HUES64 (cell line): ENCODE data around the gene ATN1.

Experiments
- H3K27ac ChIP-seq: 2 replicates; pipeline ENCODE4 v1.7.0; 2013; ENCODE audit warnings: low read depth, low read length, inconsistent platforms
- H3K27me3 ChIP-seq: 2 replicates; pipeline ENCODE4 v1.6.1; 2013; ENCODE audit warnings: mild to moderate bottlenecking, low read length; ENCODE audit not compliant: insufficient read depth
- H3K36me3 ChIP-seq: 2 replicates; pipeline ENCODE4 v1.6.1; 2013; ENCODE audit warnings: mild to moderate bottlenecking, low read length; ENCODE audit not compliant: insufficient read depth
- H3K4me1 ChIP-seq: 2 replicates; pipeline ENCODE4 v1.6.1; 2013; ENCODE audit warnings: mild to moderate bottlenecking, low read length, moderate library complexity; ENCODE audit not compliant: insufficient read depth
- H3K4me3 ChIP-seq: 2 replicates; pipeline ENCODE4 v1.5.1; 2013; ENCODE audit warnings: mild to moderate bottlenecking, low read length, moderate library complexity
- H3K9ac ChIP-seq: 2 replicates; pipeline ENCODE4 v1.6.1; 2013; ENCODE audit warnings: mild to moderate bottlenecking, low read depth, low read length
- H3K9me3 ChIP-seq: 2 replicates; pipeline ENCODE4 v1.6.1; 2013; ENCODE audit warnings: low read depth, low read length; ENCODE audit not compliant: insufficient read depth
- whole genome bisulfite sequencing: fragments of 150-250, 120-280 bp; methylation state at CpG from one replicate; pipeline ENCODE4 v1.1.7; 2013; ENCODE audit warnings: missing lambda C conversion rate; 5-methylcytosine and 5-hydroxymethylcytosine counted together

Gene ATN1

GRCh38 chr12:6955108-6956020, 27.6 kb downstream of the ATN1 start:
- Histone ChIP-seq H3K9ac (no peak overlapping the region), H3K27me3 (no peaks in the 10 kb centered on the region), H3K9me3 (no peaks in the 10 kb centered on the region), H3K36me3 (no peaks in the 10 kb centered on the region), H3K4me1 (no peaks in the 10 kb centered on the region), H3K4me3 (no peak overlapping the region), H3K27ac (no peak overlapping the region)
- WGBS: 95% methylated on average over 22 of the region's 22 CpGs

GRCh38 chr12:6956021-6956727, 28.4 kb downstream of the ATN1 start:
- 87% methylated on average over 28 of the region's 28 CpGs for WGBS
- Histone ChIP-seq H3K9me3 (no peaks in the 10 kb centered on the region), H3K36me3 (no peaks in the 10 kb centered on the region), H3K9ac (no peak overlapping the region), H3K4me1 (peaks cover 5% of the 10 kb centered on the region; the same call in 1 of the 2 replicates), H3K27me3 (no peaks in the 10 kb centered on the region), H3K4me3 (no peak overlapping the region), H3K27ac (no peak overlapping the region)

- Histone ChIP-seq H3K9ac (no peak overlapping the region), H3K4me1 (peaks cover 16% of the 10 kb centered on the region), H3K9me3 (no peaks in the 10 kb centered on the region), H3K36me3 (no peaks in the 10 kb centered on the region), H3K27ac (no peak overlapping the region), H3K4me3 (no peak overlapping the region), H3K27me3 (no peaks in the 10 kb centered on the region)
- WGBS: 95% methylated on average over 20 of the region's 20 CpGs
Measured at GRCh38 chr12:6957151-6957701, 29.5 kb downstream of the ATN1 start.

- Histone ChIP-seq H3K27me3 (no peaks in the 10 kb centered on the region), H3K9me3 (no peaks in the 10 kb centered on the region), H3K36me3 (no peaks in the 10 kb centered on the region), H3K27ac (no peak overlapping the region), H3K4me3 (no peak overlapping the region), H3K4me1 (peaks cover 22% of the 10 kb centered on the region), H3K9ac (no peak overlapping the region)
- 91% methylated on average over 28 of the region's 28 CpGs for WGBS
Measured at GRCh38 chr12:6957741-6958608, 30.2 kb downstream of the ATN1 start.

GRCh38 chr12:6958609-6959057, 30.9 kb downstream of the ATN1 start:
- Histone ChIP-seq H3K27ac (no peak overlapping the region), H3K4me3 (no peak overlapping the region), H3K4me1 (peaks cover 22% of the 10 kb centered on the region), H3K36me3 (no peaks in the 10 kb centered on the region), H3K27me3 (no peaks in the 10 kb centered on the region), H3K9ac (no peak overlapping the region), H3K9me3 (no peaks in the 10 kb centered on the region)
- WGBS: 91% methylated on average over 10 of the region's 10 CpGs

GRCh38 chr12:6959058-6959804, 31.5 kb downstream of the ATN1 start:
- no peak overlapping the region for H3K9ac ChIP-seq
- H3K27me3 ChIP-seq: no peaks in the 10 kb centered on the region
- no peak overlapping the region for H3K4me3 ChIP-seq
- no peaks in the 10 kb centered on the region for H3K9me3 ChIP-seq
- WGBS: 85% methylated on average over 23 of the region's 24 CpGs
- H3K4me1 ChIP-seq: peaks cover 22% of the 10 kb centered on the region
- peaks cover 3% of the 10 kb centered on the region for H3K36me3 ChIP-seq
- no peak overlapping the region for H3K27ac ChIP-seq

GRCh38 chr12:6959805-6960592, 32.2 kb downstream of the ATN1 start:
- no peak overlapping the region for H3K9ac ChIP-seq

GRCh38 chr12:6960593-6961277, 33.0 kb downstream of the ATN1 start:
- peak overlapping the region; percentile 77 for H3K27ac ChIP-seq
- H3K9ac ChIP-seq: peak overlapping the region; percentile 43
- WGBS: 81% methylated on average over 13 of the region's 13 CpGs
- H3K4me1 ChIP-seq: peaks cover 22% of the 10 kb centered on the region
- no peaks in the 10 kb centered on the region for H3K9me3 ChIP-seq
- H3K27me3 ChIP-seq: no peaks in the 10 kb centered on the region
- peaks cover 16% of the 10 kb centered on the region for H3K36me3 ChIP-seq
- no peak overlapping the region for H3K4me3 ChIP-seq

More at GRCh38 chr12:6959805-6960592, 32.2 kb downstream of the ATN1 start:
- H3K27ac ChIP-seq: peak overlapping the region; percentile 77; the same call in 1 of the 2 replicates
- no peaks in the 10 kb centered on the region for H3K27me3 ChIP-seq
- WGBS: 92% methylated on average over 26 of the region's 26 CpGs
- H3K4me1 ChIP-seq: peaks cover 22% of the 10 kb centered on the region
- H3K9me3 ChIP-seq: no peaks in the 10 kb centered on the region
- peaks cover 10% of the 10 kb centered on the region for H3K36me3 ChIP-seq
- H3K4me3 ChIP-seq: no peak overlapping the region

GRCh38 chr12:6961278-6961694, 33.5 kb downstream of the ATN1 start:
- peak overlapping the region; percentile 77 for H3K27ac ChIP-seq
- peak overlapping the region; percentile 64 for H3K4me3 ChIP-seq
- WGBS: 61% methylated on average over 24 of the region's 24 CpGs
- H3K36me3 ChIP-seq: peaks cover 22% of the 10 kb centered on the region
- peaks cover 22% of the 10 kb centered on the region for H3K4me1 ChIP-seq
- H3K9me3 ChIP-seq: no peaks in the 10 kb centered on the region
- H3K9ac ChIP-seq: peak overlapping the region; percentile 43; the same call in 1 of the 2 replicates
- H3K27me3 ChIP-seq: no peaks in the 10 kb centered on the region
